ENCODE data around the gene UVSSA. TPM values are rescaled to one million over a fixed set of nuclear protein-coding genes. Genes with fewer than 3 reads are reported as not detected.

Gene UVSSA
- polyA plus RNA-seq, 1 of the 3 experiments (the other 2 are of a cell fraction): 14.9 TPM

DNA sequence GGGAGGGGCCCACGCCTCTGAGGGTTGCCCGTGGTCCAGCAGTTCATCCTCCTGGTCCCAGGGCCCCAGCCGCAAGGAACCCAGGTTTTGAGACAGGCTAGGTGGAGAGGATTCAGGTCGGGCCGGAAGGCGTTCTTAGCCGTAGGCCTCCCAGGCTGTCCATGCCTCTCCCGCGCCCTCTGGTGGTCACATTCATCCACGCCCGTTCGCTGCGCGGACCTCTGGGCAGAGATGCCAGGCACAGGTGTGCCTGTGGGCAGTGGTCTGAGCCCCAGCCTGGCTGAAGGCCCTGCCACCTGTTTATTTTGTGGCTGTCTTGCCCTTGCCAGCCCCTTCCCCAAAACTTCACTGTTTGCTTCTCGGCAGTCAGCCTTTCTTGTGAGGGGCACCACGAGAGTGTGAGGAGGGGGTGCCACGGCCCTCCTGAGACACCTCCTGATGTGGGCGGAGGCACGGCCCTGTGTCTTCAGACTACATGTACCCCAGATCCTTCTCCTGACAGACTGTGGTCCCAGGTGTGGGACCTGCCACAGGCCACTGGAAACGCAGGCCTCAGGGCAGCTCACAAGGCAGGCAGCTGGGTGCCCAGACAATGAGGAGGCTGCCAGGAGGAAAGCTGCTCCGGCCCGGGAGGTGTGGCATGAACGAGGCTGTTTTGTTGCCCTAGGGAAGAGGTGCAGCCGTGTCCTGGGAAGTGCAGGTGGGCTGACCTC is 5.0 kb downstream of the UVSSA start:
- peaks cover 4% of the 10 kb centered on the region for H4K20me1 ChIP-seq (ENCODE audit: insufficient read depth)
- no peaks in the 10 kb centered on the region for H3K9me3 ChIP-seq
- no peak overlapping the region for H3K27ac ChIP-seq (ENCODE audit: low read depth in 2 of 2, low read length in 1 of 2)
- peaks cover 6% of the 10 kb centered on the region for H3F3A ChIP-seq (replicated peaks; ENCODE audit: insufficient read depth)
- no peak overlapping the region for H3K4me2 ChIP-seq
- ChIA-PET CTCF (interaction anchor here (0.6 to 9.5 kb wide), 11 partner anchors 17 to 278 kb away, joined by 3 to 98 read pairs (median 4); no protein-coding TSS in a partner anchor), POLR2A (no interaction called here)
- peak overlapping the region in 1 of 2 experiments; percentile 17; a peak in 1 of 4 replicates for H3K4me3 ChIP-seq (ENCODE audit: low read depth in 2 of 2, low read length in 1 of 2)
- H3K9me2 ChIP-seq: no peaks in the 10 kb centered on the region
- H3K4me1 ChIP-seq (ENCODE audit: control insufficient read depth in 1 of 2, insufficient read depth in 2 of 2, low read depth in 1 of 2, low read length in 1 of 2): peaks cover 0 to 14% of the 10 kb centered on the region in 2 experiments; a peak in 1 of 4 replicates
- 38% methylated on average over 15 of the region's 24 CpGs for WGBS (ENCODE audit: low lambda C conversion rate)
- H3K79me2 ChIP-seq (ENCODE audit: insufficient read depth): peaks cover 32% of the 10 kb centered on the region
- H2AFZ ChIP-seq (ENCODE audit: low read depth): no peak overlapping the region; the same call in 1 of the 2 replicates
- peaks cover 9 to 28% of the 10 kb centered on the region in 2 experiments for H3K36me3 ChIP-seq (replicated peaks in 1 of 2; ENCODE audit: control insufficient read depth in 1 of 2, insufficient read depth in 2 of 2, low read length in 1 of 2)
- no peaks in the 10 kb centered on the region for H3K27me3 ChIP-seq (ENCODE audit: insufficient read depth)
- TF ChIP-seq RAD21 (IDR thresholded peaks at IDR 0.05; ENCODE audit: low read length) (peak; percentile 70), RCOR1 (IDR thresholded peaks at IDR 0.05; ENCODE audit: low read length) (0 out of 2 replicates have a peak, but pooled peaks have one; percentile 30), SMC3 (IDR thresholded peaks at IDR 0.05; ENCODE audit: low read depth, low read length) (peak; percentile 74), EZH2phosphoT487 (IDR thresholded peaks at IDR 0.05; ENCODE audit: borderline replicate concordance, low read depth) (no peak), MXI1 (IDR thresholded peaks at IDR 0.05; ENCODE audit: low read depth, low read length) (no peak)
- TF ChIP-seq, protein P1, sequence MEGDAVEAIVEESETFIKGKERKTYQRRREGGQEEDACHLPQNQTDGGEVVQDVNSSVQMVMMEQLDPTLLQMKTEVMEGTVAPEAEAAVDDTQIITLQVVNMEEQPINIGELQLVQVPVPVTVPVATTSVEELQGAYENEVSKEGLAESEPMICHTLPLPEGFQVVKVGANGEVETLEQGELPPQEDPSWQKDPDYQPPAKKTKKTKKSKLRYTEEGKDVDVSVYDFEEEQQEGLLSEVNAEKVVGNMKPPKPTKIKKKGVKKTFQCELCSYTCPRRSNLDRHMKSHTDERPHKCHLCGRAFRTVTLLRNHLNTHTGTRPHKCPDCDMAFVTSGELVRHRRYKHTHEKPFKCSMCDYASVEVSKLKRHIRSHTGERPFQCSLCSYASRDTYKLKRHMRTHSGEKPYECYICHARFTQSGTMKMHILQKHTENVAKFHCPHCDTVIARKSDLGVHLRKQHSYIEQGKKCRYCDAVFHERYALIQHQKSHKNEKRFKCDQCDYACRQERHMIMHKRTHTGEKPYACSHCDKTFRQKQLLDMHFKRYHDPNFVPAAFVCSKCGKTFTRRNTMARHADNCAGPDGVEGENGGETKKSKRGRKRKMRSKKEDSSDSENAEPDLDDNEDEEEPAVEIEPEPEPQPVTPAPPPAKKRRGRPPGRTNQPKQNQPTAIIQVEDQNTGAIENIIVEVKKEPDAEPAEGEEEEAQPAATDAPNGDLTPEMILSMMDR (IDR thresholded peaks at IDR 0.05): peak; percentile 91
- no peak overlapping the region for H3K9ac ChIP-seq
- DNase-seq: peak; percentile 91

DNA sequence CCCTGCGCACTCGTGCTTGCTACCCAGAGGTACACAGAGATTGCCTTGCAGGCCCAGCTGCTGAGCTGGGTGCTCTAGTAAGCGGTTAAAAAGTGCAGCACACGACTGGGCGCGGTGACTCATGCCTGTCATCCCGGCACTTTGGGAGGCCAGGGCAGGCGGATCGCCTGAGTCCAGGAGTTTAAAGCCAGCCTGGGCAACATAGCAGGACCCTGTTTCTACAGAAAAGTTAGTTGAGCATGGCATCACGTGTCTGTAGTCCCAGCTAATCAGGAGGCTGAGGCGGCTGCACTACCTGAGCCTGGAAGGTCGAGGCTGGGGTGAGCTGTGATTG is 5.5 kb downstream of the UVSSA start:
- Histone ChIP-seq H3K4me3 (ENCODE audit: low read depth in 2 of 2, low read length in 1 of 2) (no peak overlapping the region), H3K4me2 (no peak overlapping the region), H3K9me2 (no peaks in the 10 kb centered on the region), H3K27ac (ENCODE audit: low read depth in 2 of 2, low read length in 1 of 2) (no peak overlapping the region), H2AFZ (ENCODE audit: low read depth) (no peak overlapping the region), H3K9me3 (no peaks in the 10 kb centered on the region), H3K79me2 (ENCODE audit: insufficient read depth) (peaks cover 32% of the 10 kb centered on the region), H4K20me1 (ENCODE audit: insufficient read depth) (peaks cover 4% of the 10 kb centered on the region), H3K27me3 (ENCODE audit: insufficient read depth) (no peaks in the 10 kb centered on the region), H3K9ac (no peak overlapping the region), H3F3A (replicated peaks; ENCODE audit: insufficient read depth) (peaks cover 6% of the 10 kb centered on the region), H3K36me3 (replicated peaks in 1 of 2; ENCODE audit: control insufficient read depth in 1 of 2, insufficient read depth in 2 of 2, low read length in 1 of 2) (peaks cover 9 to 33% of the 10 kb centered on the region in 2 experiments), H3K4me1 (ENCODE audit: control insufficient read depth in 1 of 2, insufficient read depth in 2 of 2, low read depth in 1 of 2, low read length in 1 of 2) (peaks cover 0 to 14% of the 10 kb centered on the region in 2 experiments; a peak in 1 of 4 replicates)
- TF ChIP-seq TEAD4 (IDR thresholded peaks at IDR 0.05; ENCODE audit: borderline replicate concordance, insufficient read depth) (no peak), TCF12 (IDR thresholded peaks at IDR 0.05) (no peak), NRF1 (IDR thresholded peaks at IDR 0.05; ENCODE audit: low read depth, low read length) (no peak), RCOR1 (IDR thresholded peaks at IDR 0.05; ENCODE audit: low read length) (no peak), POLR2AphosphoS5 (IDR thresholded peaks at IDR 0.05; ENCODE audit: low read depth, low read length) (no peak), TAF1 (IDR thresholded peaks at IDR 0.05; ENCODE audit: borderline replicate concordance, low read depth, low read length) (no peak), FOXJ3 (CRISPR knock-in tag; IDR thresholded peaks at IDR 0.05) (no peak), JUND (IDR thresholded peaks at IDR 0.05) (no peak), SIN3A (IDR thresholded peaks at IDR 0.05; ENCODE audit: borderline replicate concordance, low read depth, low read length) (no peak), MXI1 (IDR thresholded peaks at IDR 0.05; ENCODE audit: low read depth, low read length) (no peak), FOSL2 (IDR thresholded peaks at IDR 0.05; ENCODE audit: borderline replicate concordance, low read depth) (no peak), MEF2A (IDR thresholded peaks at IDR 0.05; ENCODE audit: borderline replicate concordance, low read depth) (no peak)
- TF ChIP-seq, protein P2, sequence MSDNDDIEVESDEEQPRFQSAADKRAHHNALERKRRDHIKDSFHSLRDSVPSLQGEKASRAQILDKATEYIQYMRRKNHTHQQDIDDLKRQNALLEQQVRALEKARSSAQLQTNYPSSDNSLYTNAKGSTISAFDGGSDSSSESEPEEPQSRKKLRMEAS (IDR thresholded peaks at IDR 0.05; ENCODE audit: low read depth): no peak
- TF ChIP-seq, protein P1 (IDR thresholded peaks at IDR 0.05): no peak
- DNase-seq: no peak
- 73% methylated on average over 11 of the region's 12 CpGs for WGBS (ENCODE audit: low lambda C conversion rate)
- ChIA-PET POLR2A (no interaction called here), CTCF (interaction anchor here (0.6 to 9.5 kb wide), 12 partner anchors 16 to 278 kb away, joined by 3 to 98 read pairs (median 4); no protein-coding TSS in a partner anchor)

All from SK-N-SH (cell line).